ENCODE data around the gene PLB1.

Gene PLB1

DNA sequence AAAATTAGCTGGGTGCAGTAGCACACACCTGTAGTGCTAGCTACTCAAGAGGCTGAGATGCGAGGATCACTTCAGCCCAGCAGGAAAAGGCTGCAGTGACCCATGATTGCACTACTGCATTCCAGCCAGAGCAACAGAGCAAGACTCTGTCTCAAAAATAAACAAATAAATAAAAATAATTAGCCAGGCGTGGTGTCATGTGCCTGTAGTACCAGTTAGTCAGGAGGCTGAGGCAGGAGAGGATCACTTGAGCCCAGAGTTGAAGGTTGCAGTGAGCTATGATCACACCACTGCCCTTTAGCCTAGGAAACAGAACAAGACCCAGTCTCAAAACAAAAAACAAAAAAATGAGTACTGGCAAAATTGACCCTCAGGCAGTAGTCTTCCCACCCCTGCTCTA, 193.9 kb downstream of the PLB1 start:
- no peak for DNase-seq (ENCODE audit: low read depth, low spot score)

DNA sequence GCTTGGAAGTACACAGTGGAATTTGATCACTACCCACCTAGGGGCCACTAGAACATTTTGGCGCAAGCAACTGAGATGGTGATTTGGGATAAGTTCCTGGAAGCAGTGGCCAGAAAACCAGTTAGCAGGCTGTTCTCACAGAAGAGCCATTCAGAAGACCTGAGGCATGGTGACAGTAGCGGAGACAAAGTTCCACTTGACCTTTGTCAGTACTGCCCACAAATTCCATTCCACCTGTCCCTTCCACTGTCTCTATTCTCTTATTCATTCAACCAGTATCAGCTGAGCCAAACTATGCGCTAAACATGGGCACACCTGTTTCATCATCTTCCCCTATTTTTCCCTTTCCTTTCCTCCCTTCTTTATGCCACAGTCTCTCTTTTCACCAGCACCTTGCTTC, 196.6 kb downstream of the PLB1 start:
- DNase-seq (ENCODE audit: low read depth, low spot score), result no peak

DNA sequence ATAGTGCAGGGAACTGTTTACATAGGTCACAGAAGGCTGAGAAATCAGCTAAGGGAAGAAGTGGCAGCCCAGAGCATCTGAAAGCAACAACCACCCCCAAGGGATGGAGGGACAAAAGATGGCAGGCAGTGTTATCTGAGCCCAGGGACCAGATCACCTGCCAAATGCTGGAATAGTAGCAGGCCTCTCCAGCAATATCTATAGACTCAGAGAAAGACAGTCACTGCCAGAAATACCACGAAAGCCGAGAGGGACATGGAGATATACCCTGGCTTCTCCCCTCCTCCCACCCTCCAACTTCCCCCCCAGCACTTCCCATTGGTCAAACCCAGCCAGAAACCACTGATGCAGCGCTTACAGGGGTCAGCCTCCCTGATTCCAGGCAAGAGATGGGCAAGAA, 197.4 kb downstream of the PLB1 start:
- no peak for DNase-seq (ENCODE audit: low read depth, low spot score)
